Effector CD4-positive, alpha-beta T cell (primary cell): ENCODE results near the gene CLPTM1.

ENCODE experiments used
- DNase-seq: peaks from one replicate; pipeline ENCODE4 v3.0.0-alpha.2; 2020

Gene CLPTM1

DNA sequence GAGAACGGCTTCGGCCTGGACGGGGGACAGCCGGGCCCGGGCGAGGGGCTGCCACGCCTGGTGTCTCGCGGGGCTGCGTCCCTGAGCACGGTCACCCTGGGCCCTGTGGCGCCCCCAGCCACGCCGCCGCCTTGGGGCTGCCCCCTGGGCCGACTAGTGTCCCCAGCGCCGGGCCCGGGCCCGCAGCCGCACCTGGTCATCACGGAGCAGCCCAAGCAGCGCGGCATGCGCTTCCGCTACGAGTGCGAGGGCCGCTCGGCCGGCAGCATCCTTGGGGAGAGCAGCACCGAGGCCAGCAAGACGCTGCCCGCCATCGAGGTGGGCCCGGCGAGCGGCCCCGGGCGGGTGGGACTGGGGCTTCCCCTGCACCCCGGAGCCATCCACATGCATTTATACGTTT is 56.8 kb downstream of the CLPTM1 start:
- no peak for DNase-seq

DNA sequence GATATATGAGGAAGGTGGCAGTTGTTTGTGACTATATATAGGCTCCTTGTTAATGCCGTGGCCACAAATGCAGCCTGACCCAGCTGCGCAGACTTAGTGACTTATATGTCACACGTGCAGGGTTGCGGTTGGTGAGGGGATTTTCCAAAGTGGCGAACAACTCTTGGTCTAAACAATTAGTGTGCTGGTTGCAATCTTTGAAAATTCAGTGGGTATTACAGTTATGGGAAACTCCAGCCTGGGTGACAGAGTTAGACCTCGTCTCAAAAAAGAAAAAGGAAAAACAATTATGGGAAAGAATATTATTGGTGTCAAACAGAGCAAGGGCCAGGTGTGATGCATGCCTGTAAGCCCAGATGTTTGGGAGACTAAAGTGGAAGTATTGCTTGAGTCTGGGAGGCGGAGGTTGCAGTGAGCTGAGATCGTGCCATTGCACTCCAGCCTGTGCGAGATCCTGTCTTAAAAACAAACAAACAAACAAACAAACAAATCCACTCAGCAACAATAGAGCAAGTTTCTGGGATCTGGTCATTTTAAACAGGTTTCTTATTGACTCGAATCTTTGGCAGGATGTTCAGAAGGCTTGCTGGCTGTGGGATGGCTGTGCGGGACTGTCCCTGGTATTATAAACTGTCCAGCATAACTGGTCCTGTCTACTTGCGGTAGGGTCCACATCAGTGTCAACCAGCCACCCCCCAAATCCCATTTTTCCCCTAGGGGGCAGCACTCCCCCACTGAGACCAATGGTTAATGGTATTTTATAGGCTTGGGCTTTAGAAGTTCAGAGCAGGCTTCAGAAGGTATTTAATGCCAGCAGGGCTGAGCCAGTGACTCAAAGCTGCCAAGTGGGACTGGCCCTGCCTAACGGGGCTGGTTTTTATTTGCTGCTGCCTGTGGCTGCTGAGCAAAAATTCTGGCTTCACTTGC is 61.5 kb downstream of the CLPTM1 start:
- DNase-seq = peak; percentile 76

DNA sequence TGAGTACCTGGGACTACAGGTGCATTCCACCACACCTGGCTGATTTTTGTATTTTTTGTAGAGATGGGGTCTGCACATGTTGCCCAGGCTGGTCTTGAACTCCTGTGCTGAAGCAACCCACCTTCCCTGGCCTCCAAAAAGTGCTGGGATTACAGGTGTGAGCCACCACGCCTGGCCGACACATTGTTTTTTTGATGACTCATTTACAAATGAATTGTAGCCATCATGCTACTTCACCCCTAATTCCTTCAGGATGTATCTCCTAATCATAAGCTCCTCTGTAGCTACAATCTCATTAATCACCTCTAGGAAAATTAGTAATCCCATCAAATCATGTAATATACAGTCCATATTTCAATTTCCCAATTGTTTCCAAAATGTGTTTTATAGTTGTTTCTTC is 64.0 kb downstream of the CLPTM1 start:
- no peak for DNase-seq

DNA sequence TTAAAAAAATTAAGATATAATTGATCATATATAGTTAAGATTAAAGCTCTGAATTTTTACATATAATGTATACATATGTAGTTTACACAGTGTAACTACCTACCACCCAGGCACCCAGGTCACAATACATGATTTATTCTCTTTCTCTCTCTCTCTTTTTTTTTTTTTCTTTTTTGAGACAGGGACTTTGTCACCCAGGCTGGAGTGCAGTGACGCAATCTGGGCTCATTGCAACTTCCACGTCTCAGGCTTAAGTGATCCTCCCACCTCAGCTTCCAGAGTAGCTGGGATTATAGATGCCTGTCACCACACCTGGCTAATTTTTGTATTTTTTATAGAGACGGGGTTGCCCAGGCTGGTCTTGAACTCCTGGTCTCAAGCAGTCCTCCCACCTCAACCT is 64.9 kb downstream of the CLPTM1 start:
- no peak for DNase-seq

DNA sequence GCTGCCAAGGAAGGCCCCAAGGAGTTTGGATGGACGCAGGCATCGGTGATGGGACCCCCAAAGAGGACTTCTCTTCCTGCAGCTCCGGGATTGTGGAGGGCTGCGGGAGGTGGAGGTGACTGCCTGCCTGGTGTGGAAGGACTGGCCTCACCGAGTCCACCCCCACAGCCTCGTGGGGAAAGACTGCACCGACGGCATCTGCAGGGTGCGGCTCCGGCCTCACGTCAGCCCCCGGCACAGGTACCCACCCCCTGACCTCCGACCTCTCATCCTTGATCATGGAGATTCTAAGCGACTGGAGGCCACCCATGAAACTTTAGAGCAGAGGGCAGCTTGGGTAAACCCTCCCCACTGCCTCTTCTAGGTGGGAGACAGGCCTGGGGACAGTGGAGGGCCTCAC is 66.8 kb downstream of the CLPTM1 start:
- DNase-seq = no peak

DNA sequence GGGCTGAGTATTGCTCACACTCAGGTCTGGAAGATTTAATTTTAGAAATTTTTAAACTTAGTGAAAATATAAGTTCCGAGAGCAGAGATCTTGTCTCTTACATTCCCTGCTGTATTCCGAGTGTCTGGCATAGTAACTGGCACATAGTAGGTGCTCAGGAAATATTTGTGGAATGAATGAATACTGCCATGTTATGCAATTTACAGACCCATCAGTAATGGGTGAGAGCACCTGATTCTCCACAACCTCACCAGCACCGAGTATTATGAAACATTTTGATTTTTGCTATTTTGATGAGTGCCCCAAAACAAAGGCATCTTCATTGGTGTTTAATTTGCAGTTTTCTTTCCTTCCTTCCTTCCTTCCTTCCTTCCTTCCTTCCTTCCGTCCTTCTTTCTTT is 67.9 kb downstream of the CLPTM1 start:
- DNase-seq = no peak

DNA sequence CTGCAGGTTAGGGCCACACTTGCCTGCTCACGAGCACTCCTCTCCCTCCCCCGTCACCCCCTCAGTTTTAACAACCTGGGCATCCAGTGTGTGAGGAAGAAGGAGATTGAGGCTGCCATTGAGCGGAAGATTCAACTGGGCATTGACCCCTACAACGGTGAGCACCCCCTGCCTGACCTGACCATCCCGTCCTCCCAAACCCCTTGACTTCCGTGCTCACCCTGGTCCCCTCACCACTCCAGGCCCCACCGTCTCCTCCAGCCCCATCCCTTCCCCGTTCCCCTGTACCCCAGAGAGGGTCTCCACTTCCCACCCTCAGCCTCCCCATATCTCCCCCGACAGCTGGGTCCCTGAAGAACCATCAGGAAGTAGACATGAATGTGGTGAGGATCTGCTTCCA is 70.1 kb downstream of the CLPTM1 start:
- no peak for DNase-seq

DNA sequence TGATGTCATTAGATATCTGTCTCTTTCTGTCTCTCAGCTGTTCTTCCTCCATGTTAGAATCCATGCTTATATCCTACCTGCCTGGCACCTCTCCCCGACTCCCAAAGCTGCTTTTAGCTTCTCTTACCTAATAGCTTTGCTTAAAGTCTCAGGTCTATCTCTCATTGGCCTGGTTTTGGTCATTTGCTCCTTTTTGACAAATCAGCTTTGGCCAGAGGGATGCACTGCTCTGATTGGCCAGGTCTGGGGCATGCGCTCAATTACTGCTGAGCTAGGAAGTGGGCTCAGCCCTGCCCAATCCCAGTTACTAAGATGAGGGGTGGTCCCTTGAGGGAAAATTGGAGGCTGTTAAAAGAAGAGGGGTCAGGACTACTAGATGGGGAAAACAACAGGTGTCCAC is 72.2 kb downstream of the CLPTM1 start:
- DNase-seq = no peak

DNA sequence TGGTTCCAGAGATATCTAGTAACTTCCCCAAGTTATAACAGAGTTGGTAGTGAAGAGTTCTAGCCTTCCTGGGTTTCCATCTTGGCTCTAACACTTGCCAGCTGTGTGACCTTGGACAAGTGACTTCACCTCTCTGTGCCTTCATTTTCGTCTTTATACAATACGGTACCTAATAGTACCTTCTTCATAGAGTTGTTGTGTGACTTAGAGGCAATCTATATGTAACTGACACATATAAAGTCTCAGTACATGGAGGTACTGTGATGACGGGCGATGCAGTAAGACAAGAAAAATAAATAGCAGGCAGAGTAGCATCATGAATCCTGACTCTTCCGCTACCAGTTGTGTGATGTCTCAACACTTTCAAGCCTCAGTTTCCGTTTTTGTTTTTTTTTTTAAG is 75.6 kb downstream of the CLPTM1 start:
- no peak for DNase-seq

DNA sequence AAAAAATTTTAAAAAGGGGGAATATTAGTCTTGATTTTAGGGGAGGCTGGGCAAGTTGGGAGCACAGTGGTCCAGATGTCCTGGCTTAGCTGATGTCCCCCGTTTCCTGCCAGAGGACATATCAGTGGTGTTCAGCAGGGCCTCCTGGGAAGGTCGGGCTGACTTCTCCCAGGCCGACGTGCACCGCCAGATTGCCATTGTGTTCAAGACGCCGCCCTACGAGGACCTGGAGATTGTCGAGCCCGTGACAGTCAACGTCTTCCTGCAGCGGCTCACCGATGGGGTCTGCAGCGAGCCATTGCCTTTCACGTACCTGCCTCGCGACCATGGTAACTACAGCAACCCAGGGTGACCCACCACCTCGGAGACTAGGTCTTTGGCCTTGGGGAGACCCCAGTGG is 77.2 kb downstream of the CLPTM1 start:
- no peak for DNase-seq

DNA sequence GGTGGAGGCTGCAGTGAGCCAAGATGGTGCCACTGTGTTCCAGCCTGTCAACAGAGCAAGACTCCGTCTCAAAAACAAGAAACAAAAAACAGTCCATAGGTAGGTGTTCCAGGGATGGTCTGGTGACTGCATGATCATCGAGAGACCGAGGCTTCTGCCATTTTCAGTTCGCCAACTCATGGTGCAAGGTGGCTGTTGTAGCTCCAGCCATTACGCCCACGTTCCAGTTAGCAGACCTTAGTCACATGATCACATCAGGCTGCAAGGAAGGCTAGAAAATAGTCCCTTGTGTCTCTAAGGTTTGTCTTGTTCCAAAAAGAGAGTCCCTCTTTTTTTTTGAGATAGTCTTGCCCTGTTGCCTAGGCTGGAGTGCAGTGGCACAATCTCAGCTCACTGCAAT is 80.6 kb downstream of the CLPTM1 start:
- DNase-seq = no peak

DNA sequence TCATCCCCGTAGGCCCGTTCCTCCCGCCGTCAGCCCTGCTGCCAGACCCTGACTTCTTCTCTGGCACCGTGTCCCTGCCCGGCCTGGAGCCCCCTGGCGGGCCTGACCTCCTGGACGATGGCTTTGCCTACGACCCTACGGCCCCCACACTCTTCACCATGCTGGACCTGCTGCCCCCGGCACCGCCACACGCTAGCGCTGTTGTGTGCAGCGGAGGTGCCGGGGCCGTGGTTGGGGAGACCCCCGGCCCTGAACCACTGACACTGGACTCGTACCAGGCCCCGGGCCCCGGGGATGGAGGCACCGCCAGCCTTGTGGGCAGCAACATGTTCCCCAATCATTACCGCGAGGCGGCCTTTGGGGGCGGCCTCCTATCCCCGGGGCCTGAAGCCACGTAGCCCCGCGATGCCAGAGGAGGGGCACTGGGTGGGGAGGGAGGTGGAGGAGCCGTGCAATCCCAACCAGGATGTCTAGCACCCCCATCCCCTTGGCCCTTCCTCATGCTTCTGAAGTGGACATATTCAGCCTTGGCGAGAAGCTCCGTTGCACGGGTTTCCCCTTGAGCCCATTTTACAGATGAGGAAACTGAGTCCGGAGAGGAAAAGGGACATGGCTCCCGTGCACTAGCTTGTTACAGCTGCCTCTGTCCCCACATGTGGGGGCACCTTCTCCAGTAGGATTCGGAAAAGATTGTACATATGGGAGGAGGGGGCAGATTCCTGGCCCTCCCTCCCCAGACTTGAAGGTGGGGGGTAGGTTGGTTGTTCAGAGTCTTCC is 82.4 kb downstream of the CLPTM1 start:
- no peak for DNase-seq

DNA sequence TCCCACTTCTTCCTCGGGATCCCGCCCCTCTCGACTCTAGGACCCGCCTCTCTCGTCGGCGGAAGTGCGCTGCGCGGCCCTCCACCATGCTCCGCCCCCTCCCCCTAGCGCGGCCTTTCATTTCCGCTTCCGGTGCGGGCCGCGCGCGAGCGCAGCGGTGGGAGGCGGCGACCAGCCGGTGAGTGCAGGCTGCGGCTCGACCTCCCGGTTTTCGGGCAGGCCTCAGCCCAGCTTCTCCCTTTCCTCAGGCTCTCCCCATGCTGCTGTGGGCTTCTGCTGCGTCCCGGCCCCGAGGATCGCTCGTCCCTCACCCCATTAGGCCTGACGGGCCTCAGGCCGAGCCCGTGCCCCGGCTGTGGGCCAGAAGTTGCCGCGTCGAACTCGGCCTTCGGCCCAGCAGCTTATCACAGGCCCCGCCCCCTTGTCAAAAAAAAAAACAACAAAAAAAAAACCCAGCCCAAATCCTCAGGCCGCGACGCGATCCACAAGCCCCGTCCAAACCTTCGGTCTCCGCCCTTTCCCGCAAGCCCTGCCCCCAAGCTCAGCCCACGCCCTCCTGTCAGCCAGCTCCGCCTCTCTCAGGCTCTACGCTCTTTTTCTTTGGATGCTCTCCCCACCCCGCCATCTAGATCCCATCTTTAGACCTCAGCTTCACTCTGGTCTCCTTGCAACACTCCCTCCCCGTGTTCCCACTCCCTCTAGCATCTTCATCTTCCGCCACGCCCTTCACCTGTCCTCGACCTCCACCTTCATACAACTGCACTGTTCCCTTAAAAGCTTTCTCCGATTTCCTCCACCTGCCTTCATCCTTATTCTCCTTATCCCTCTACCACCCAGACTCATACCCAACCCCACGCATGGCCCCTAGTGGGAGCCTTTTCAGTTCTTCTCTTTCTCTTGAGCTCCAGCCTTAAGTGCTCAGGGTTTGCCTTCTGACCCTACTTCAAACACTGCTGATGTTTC is 84.0 kb downstream of the CLPTM1 start, which contains the start of gene CLASRP:
CLASRP (plus strand) TSS at position 115 of the 963 bp plus-strand sequence. CDS start 1,168 bp downstream, outside the sequence.
- peak; percentile 84 for DNase-seq

DNA sequence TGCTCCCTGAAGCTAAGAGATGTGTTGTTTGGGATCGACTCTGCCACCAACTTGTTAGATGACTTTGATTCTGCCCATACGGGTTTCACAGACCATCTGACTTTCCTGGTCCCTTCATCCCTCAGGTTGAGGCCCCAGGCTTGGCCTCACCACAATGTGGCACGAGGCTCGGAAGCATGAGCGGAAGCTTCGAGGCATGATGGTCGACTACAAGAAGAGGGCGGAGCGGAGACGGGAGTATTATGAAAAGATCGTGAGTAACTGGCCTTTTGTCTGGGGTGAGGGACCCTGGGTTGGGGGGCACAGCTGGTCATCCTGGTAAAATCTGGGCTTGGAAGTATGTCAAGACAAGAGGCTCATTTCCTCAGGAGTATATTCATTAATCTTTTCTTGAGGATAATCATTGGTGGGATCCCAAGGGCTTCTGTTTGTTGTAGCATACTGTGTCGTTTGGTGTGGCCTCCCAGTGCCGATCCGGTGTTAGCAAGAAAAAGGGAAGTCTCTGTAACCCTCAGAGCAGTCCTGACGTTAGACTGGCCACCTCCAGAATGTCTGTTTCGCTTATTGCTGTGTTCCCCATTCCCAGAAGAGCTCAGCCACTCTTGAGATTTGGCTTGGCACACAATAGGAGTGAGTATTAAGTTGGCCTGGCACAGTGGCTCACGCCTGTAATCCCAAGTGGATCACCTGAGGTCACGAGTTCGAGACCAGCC is 85.0 kb downstream of the CLPTM1 start:
- DNase-seq = no peak

DNA sequence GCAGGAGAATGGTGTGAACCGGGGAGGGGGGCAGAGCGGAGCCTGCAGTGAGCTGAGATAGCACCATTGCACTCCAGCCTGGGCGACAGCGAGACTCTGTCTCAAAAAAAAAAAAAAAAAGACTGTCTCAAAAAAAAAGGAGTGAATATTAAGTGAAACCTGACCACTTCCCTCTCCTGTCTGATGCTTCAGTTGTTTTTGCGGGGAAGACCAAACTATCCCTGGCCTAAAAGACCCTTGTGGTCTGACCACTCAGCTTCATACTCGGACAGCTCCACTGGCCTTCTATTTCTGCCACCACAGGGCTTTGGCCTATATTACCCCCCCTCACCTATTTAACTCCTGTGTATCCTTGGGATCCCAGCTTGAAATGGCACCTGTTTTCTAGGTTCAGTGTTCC is 85.9 kb downstream of the CLPTM1 start:
- DNase-seq = no peak
